ENCODE data around the gene CRACR2A.

The CRACR2A gene

GRCh38 chr12:3679831-3680230, 73.1 kb downstream of the CRACR2A start:
- FAIRE-seq: no peak

- FAIRE-seq: no peak
These were observed 75.3 kb downstream of the CRACR2A start for GRCh38 chr12:3677609-3678008.

- no peak for FAIRE-seq
These were observed 78.8 kb downstream of the CRACR2A start for GRCh38 chr12:3673981-3674708.

GRCh38 chr12:3672113-3672509, 80.8 kb downstream of the CRACR2A start:
- FAIRE-seq: no peak

- FAIRE-seq: no peak
These were observed 81.4 kb downstream of the CRACR2A start for GRCh38 chr12:3671330-3672112.

- FAIRE-seq: no peak
These were observed 82.8 kb downstream of the CRACR2A start for GRCh38 chr12:3670083-3670620.

- no peak for FAIRE-seq
These were observed 83.3 kb downstream of the CRACR2A start for GRCh38 chr12:3669594-3669993.

- no peak for FAIRE-seq
These were observed 84.3 kb downstream of the CRACR2A start for GRCh38 chr12:3668479-3669165.

GRCh38 chr12:3667485-3667884, 85.4 kb downstream of the CRACR2A start:
- no peak for FAIRE-seq

GRCh38 chr12:3666441-3666840, 86.5 kb downstream of the CRACR2A start:
- no peak for FAIRE-seq

- no peak for FAIRE-seq
These were observed 90.4 kb downstream of the CRACR2A start for GRCh38 chr12:3662521-3662921.

GRCh38 chr12:3661028-3661427, 91.9 kb downstream of the CRACR2A start:
- FAIRE-seq: no peak

GRCh38 chr12:3658327-3659163, 94.4 kb downstream of the CRACR2A start:
- no peak for FAIRE-seq

- FAIRE-seq: no peak
These were observed 95.8 kb downstream of the CRACR2A start for GRCh38 chr12:3656946-3657622.

- no peak for FAIRE-seq
These were observed 97.5 kb downstream of the CRACR2A start for GRCh38 chr12:3655328-3655900.

GRCh38 chr12:3651585-3652424, 101.1 kb downstream of the CRACR2A start:
- FAIRE-seq: no peak

- no peak for FAIRE-seq
These were observed 105.4 kb downstream of the CRACR2A start for GRCh38 chr12:3647504-3647903.

GRCh38 chr12:3646561-3647241, 106.2 kb downstream of the CRACR2A start:
- no peak for FAIRE-seq

GRCh38 chr12:3645091-3645490, 107.8 kb downstream of the CRACR2A start:
- FAIRE-seq: no peak

GRCh38 chr12:3644104-3644503, 108.8 kb downstream of the CRACR2A start:
- no peak for FAIRE-seq
